NT2/D1 (cell line): ENCODE data around the gene RAD51C.

ENCODE experiments used
- SUZ12 ChIP-seq: IDR thresholded peaks from 2 replicates; pipeline ENCODE4 v1.6.1; 2011; ENCODE audit not compliant: insufficient read length, insufficient read depth; ENCODE audit errors: extremely low read depth
- YY1 ChIP-seq: IDR thresholded peaks from 2 replicates; pipeline ENCODE4 v1.6.1; 2011; ENCODE audit not compliant: insufficient read length, insufficient read depth

GRCh38 chr17:58688521-58688920, 3.9 kb upstream of the RAD51C start:
- no peak for TF ChIP-seq SUZ12
- TF ChIP-seq YY1: no peak
